Prostate gland (tissue), 2 donors: ENCODE results near the gene ATP7B. TPM values are rescaled to one million over a fixed set of nuclear protein-coding genes. Genes with fewer than 3 reads are reported as not detected.

Source experiments
- DNase-seq: peaks from one replicate; pipeline ENCODE4 v3.0.0-alpha.2; 2019; ENCODE audit warnings: low spot score
- H3K27ac ChIP-seq, 2 donors: fragments of 200-600 bp; sonication (generic); 2 replicates each; pipeline ENCODE4 v1.5.1; 2017 to 2019
- H3K27me3 ChIP-seq: fragments of 200-600 bp; sonication (generic); replicated peaks from 2 replicates; pipeline ENCODE4 v1.5.1; 2019; ENCODE audit not compliant: insufficient read depth
- H3K36me3 ChIP-seq, 2 donors: fragments of 200-600 bp; sonication (generic); 1 replicate in 1 of 2; 2 replicates in 1 of 2; pipeline versions ENCODE4 v1.5.1 to v1.8.1; 2017 to 2019
- H3K4me1 ChIP-seq: fragments of 200-600 bp; sonication (generic); replicated peaks from 2 replicates; pipeline ENCODE4 v1.5.1; 2019
- H3K4me3 ChIP-seq, 2 donors: fragments of 200-600 bp; sonication (generic); 2 replicates each; pipeline ENCODE4 v1.5.1; 2017 to 2019
- H3K9me3 ChIP-seq: fragments of 200-600 bp; sonication (generic); 2 replicates; pipeline ENCODE4 v1.5.1; 2017
- POLR2A ChIP-seq: fragments of 450-650 bp; IDR thresholded peaks from one replicate; pipeline ENCODE4 v1.6.1; 2016; ENCODE audit warnings: antibody characterized with exemption, mild to moderate bottlenecking
- POLR2AphosphoS5 ChIP-seq: sonication (generic); formaldehyde crosslinking; IDR thresholded peaks from one replicate; pipeline ENCODE4 v1.6.1; 2017; ENCODE audit warnings: antibody characterized with exemption
- WGBS: methylation state at CpG from one replicate; pipeline ENCODE4 v1.1.5; 2018; 5-methylcytosine and 5-hydroxymethylcytosine counted together
- intact Hi-C: fragments of 100-400 bp; cut with DNase I; formaldehyde crosslinking; loops from one replicate; pipeline ENCODE4 v1.14.2; 2022
- total RNA-seq, 2 donors: library from RNA; depleted of rRNA; stranded (reverse); fragments of >200 nt; gene quantifications; one replicate each; pipeline ENCODE4 v1.1.0, GENCODE V29; 2016
- TF ChIP-seq, protein P1 (sequence below), 4 experiments: fragments of 200-600 bp in 2 of 4; fragments of 450-650 bp in 2 of 4; sonication (generic) in 2 of 4; IDR thresholded peaks; 1 replicate in 3 of 4; 2 replicates in 1 of 4; pipeline ENCODE4 v1.5.1; 2016 to 2019; ENCODE audit warnings: antibody characterized with exemption in 4 of 4, mild to moderate bottlenecking in 2 of 4, moderate library complexity in 2 of 4

Gene ATP7B
- total RNA-seq, 2 donors from 2014 or later: 6.2 to 8.2 TPM

DNA sequence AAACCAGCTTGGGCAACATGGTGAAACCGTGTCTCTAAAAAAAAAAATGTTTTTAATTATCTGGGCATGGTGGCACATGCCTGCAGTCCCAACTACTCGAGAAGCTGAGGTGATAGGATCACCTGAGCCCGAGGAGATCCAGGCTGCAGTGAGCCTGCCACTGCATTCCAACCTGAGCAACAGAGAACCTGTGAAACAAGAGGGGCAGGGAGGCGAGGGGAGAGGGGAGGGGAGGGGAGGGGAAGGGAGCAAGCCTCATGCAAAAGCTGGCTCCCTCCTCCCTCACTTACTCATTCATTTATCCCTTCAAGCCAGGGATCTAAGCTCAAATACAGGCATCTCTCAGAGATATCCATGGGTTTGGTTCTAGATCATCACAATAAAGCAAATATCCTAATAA is 8.9 kb downstream of the ATP7B start:
- WGBS: 43% methylated on average over 4 of the region's 4 CpGs
- Histone ChIP-seq H3K27ac (no peak overlapping the region), H3K4me1 (peaks cover 10% of the 10 kb centered on the region), H3K9me3 (no peaks in the 10 kb centered on the region), H3K4me3 (no peak overlapping the region), H3K27me3 (no peaks in the 10 kb centered on the region), H3K36me3 (no peaks in the 10 kb centered on the region)
- DNase-seq: no peak
- TF ChIP-seq POLR2A (no peak), POLR2AphosphoS5 (no peak)
- TF ChIP-seq, protein P1, sequence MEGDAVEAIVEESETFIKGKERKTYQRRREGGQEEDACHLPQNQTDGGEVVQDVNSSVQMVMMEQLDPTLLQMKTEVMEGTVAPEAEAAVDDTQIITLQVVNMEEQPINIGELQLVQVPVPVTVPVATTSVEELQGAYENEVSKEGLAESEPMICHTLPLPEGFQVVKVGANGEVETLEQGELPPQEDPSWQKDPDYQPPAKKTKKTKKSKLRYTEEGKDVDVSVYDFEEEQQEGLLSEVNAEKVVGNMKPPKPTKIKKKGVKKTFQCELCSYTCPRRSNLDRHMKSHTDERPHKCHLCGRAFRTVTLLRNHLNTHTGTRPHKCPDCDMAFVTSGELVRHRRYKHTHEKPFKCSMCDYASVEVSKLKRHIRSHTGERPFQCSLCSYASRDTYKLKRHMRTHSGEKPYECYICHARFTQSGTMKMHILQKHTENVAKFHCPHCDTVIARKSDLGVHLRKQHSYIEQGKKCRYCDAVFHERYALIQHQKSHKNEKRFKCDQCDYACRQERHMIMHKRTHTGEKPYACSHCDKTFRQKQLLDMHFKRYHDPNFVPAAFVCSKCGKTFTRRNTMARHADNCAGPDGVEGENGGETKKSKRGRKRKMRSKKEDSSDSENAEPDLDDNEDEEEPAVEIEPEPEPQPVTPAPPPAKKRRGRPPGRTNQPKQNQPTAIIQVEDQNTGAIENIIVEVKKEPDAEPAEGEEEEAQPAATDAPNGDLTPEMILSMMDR (IDR thresholded peaks at IDR 0.05): no peak
- intact Hi-C loops: no loop called here

DNA sequence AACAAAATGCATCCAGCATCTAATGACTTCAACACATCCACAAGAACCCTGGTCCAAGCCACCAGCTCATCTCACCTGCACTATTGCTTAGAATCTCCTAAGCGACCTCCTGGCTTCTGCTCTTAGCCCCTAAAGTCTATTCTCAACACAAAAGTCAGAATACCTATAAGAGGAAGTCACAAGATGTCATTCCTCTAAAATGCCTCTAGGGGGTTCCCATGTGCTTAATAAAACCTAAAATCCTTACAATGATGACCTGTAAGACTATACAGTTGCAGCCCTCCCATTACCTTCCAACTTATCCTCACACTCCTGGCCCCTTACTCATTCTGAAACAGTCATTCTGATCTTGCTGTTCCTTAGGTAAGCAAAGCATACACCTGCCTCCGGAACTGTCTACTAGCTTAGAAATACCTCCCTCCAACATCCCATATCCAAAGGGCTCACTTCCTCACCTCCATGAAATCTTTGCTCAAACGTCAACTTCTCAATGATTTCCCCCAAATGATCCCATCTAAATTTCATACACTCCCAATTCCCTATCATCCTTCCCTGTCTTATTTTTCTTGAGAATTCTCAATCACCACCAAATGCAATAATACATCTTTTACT is 10.0 kb downstream of the ATP7B start:
- H3K4me1 ChIP-seq: peaks cover 11% of the 10 kb centered on the region
- H3K27ac ChIP-seq: no peak overlapping the region
- H3K36me3 ChIP-seq: no peaks in the 10 kb centered on the region
- 62% methylated on average over 3 of the region's 3 CpGs for WGBS
- H3K9me3 ChIP-seq: no peaks in the 10 kb centered on the region
- H3K4me3 ChIP-seq: no peak overlapping the region
- TF ChIP-seq, protein P1 (IDR thresholded peaks at IDR 0.05): peak; percentile 34 to 65 (median 56)
- TF ChIP-seq POLR2AphosphoS5: no peak
- intact Hi-C loops: no loop called here
- H3K27me3 ChIP-seq: no peaks in the 10 kb centered on the region
- no peak for DNase-seq

DNA sequence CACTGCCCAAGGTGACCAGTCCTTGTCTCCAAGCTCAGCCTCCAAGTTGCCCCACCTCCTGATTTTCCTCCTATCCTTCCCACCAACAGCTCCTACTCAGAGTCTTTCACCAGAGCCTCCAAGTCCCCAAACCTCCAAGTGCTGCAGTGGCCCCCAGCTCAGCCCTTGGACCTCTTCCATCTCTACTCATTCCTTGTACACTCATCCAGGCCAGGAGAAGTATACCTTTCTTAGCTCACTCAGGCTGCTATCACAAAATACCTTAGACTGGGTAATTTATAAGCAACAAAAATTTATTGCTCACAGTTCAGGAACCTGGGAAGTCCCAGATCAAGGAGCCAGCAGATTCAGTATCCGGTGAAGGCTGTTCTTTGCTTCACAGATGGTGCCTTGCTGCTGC is 11.3 kb downstream of the ATP7B start:
- 45% methylated on average over 1 of the region's 1 CpG for WGBS
- Histone ChIP-seq H3K4me1 (peaks cover 17% of the 10 kb centered on the region), H3K27ac (peak overlapping the region; percentile 66 to 74), H3K9me3 (no peaks in the 10 kb centered on the region), H3K36me3 (no peaks in the 10 kb centered on the region), H3K27me3 (no peaks in the 10 kb centered on the region), H3K4me3 (peak overlapping the region in 1 of 2 donors; percentile 11)
- no peak for DNase-seq
- intact Hi-C loops: loop anchor here (5.0 kb wide), 1 partner anchor 127 kb away; the partner anchor contains the start of gene NEK5
- no peak for TF ChIP-seq POLR2A
- TF ChIP-seq, protein P1 (IDR thresholded peaks at IDR 0.05): no peak
- no peak for TF ChIP-seq POLR2AphosphoS5

DNA sequence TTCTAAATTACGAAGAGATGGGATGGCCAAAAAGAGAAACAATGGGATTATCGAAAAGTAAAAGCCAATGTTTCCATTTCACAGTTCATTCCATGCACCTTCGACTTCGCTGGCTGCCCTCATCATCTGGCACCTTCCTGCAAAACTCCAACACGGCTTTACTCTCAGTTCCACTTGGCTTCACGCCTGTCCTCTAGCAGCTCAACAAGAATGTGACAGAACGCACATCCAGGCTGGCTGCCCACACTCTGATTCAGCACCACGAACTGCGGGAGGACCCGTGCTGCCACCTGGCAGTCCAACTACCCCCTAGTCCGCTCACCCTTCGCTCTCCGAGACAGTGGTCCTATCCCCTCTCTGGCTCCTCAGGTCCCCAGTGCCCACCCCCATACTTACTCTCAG is 11.7 kb downstream of the ATP7B start:
- H3K27me3 ChIP-seq: no peaks in the 10 kb centered on the region
- peak overlapping the region in 1 of 2 donors; percentile 11 for H3K4me3 ChIP-seq
- intact Hi-C loops: loop anchor here (5.0 kb wide), 1 partner anchor 128 kb away; the partner anchor contains the start of gene NEK5
- peaks cover 17% of the 10 kb centered on the region for H3K4me1 ChIP-seq
- peak overlapping the region; percentile 66 to 74 for H3K27ac ChIP-seq
- TF ChIP-seq, protein P1 (IDR thresholded peaks at IDR 0.05): peak in 2 of 4 experiments; percentile 6 to 20
- TF ChIP-seq POLR2AphosphoS5 (peak; percentile 64), POLR2A (no peak)
- no peaks in the 10 kb centered on the region for H3K36me3 ChIP-seq
- 28% methylated on average over 13 of the region's 13 CpGs for WGBS
- H3K9me3 ChIP-seq: no peaks in the 10 kb centered on the region
- DNase-seq: peak; percentile 89
